ENCODE measurements around the gene WAC. TPM values are rescaled to one million over a fixed set of nuclear protein-coding genes. Genes with fewer than 3 reads are reported as not detected.

Gene WAC
- total and polyA plus RNA-seq, 8 donors = 22.8 to 182 (median 92.5) TPM

- Histone ChIP-seq H3K4me1 (peaks cover 47 to 99% (median 76%) of the 10 kb centered on the region in 4 donors), H3K36me3 (peaks cover 0 to 42% (median 26%) of the 10 kb centered on the region in 4 donors), H3K4me3 (no peak overlapping the region), H3K9me3 (no peaks in the 10 kb centered on the region), H3K27me3 (no peaks in the 10 kb centered on the region), H3K27ac (no peak overlapping the region)
- intact Hi-C loops (cut with DNase I; ENCODE audit: low total_unique reads) = no loop called here
- DNase-seq = no peak
- 81 to 88% (median 83%) methylated on average over 3 of the region's 3 CpGs for WGBS, 5 donors
- TF ChIP-seq POLR2A (IDR thresholded peaks at IDR 0.05) = no peak
- no peak for TF ChIP-seq EP300 (IDR thresholded peaks at IDR 0.05)
- TF ChIP-seq POLR2AphosphoS5 (IDR thresholded peaks at IDR 0.05) = no peak
- TF ChIP-seq, protein P1, sequence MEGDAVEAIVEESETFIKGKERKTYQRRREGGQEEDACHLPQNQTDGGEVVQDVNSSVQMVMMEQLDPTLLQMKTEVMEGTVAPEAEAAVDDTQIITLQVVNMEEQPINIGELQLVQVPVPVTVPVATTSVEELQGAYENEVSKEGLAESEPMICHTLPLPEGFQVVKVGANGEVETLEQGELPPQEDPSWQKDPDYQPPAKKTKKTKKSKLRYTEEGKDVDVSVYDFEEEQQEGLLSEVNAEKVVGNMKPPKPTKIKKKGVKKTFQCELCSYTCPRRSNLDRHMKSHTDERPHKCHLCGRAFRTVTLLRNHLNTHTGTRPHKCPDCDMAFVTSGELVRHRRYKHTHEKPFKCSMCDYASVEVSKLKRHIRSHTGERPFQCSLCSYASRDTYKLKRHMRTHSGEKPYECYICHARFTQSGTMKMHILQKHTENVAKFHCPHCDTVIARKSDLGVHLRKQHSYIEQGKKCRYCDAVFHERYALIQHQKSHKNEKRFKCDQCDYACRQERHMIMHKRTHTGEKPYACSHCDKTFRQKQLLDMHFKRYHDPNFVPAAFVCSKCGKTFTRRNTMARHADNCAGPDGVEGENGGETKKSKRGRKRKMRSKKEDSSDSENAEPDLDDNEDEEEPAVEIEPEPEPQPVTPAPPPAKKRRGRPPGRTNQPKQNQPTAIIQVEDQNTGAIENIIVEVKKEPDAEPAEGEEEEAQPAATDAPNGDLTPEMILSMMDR (IDR thresholded peaks at IDR 0.05) = no peak
Measured at GRCh38 chr10:28554952-28555351, 22.0 kb downstream of the WAC start.

- Histone ChIP-seq H3K9me3 (no peaks in the 10 kb centered on the region), H3K4me3 (no peak overlapping the region), H3K36me3 (peaks cover 0 to 39% (median 23%) of the 10 kb centered on the region in 4 donors), H3K27me3 (no peaks in the 10 kb centered on the region), H3K4me1 (peaks cover 43 to 99% (median 75%) of the 10 kb centered on the region in 4 donors), H3K27ac (no peak overlapping the region)
- WGBS, 5 donors = 95 to 100% (median 97%) methylated on average over 2 of the region's 2 CpGs
- intact Hi-C loops (cut with DNase I; ENCODE audit: low total_unique reads) = no loop called here
- DNase-seq = no peak
- TF ChIP-seq POLR2AphosphoS5 (IDR thresholded peaks at IDR 0.05) (no peak), POLR2A (IDR thresholded peaks at IDR 0.05) (no peak), EP300 (IDR thresholded peaks at IDR 0.05) (no peak)
- TF ChIP-seq, protein P1 (IDR thresholded peaks at IDR 0.05) = no peak
Measured at GRCh38 chr10:28555358-28555757, 22.4 kb downstream of the WAC start.

DNA sequence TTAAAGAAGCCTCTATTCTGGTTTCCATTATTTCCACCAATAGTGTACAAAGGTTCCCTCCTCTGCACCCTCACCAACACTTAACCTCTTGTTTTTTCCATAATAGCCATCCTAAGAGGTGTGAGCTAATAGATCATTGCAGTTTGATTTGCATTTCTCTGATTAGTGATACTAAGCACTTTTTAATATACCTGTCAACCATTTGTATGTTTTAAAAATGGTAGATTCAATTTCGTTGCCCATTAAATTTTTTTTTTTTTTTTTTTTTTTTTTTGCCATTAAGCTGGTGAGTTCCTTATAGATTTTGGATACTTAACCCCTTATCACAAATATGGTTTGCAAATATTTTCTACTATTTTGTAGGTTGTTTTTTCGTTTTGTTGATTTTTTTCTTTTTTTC is 23.2 kb downstream of the WAC start:
- Histone ChIP-seq H3K4me1 (peaks cover 36 to 99% (median 71%) of the 10 kb centered on the region in 4 donors), H3K4me3 (no peak overlapping the region), H3K27ac (no peak overlapping the region), H3K27me3 (no peaks in the 10 kb centered on the region), H3K9me3 (no peaks in the 10 kb centered on the region), H3K36me3 (peaks cover 0 to 39% (median 22%) of the 10 kb centered on the region in 4 donors)
- 72 to 98% (median 89%) methylated on average over 2 of the region's 2 CpGs for WGBS, 5 donors
- DNase-seq = no peak
- intact Hi-C loops (cut with DNase I; ENCODE audit: low total_unique reads) = no loop called here
- TF ChIP-seq POLR2AphosphoS5 (IDR thresholded peaks at IDR 0.05) (no peak), EP300 (IDR thresholded peaks at IDR 0.05) (no peak), POLR2A (IDR thresholded peaks at IDR 0.05) (no peak)
- TF ChIP-seq, protein P1 (IDR thresholded peaks at IDR 0.05) = no peak

DNA sequence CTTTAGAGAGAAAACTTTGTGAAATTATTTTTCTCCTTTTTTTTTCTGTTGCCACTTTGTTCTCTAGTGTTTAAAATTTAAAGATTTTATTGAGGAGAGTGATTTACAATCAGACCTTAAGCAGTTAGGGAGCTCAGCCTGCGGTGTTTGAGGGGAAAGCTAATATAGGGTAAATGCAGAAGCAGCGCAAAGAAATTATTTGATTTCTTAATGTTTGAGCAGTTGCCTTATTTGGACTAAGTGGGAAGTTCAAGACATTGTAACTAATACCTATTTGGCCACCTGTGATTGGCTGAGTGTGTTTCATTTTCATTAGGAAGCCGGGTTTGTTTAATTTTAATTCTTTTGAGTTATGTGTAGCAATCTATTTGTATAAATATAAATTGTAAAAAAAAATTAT is 25.3 kb downstream of the WAC start:
- Histone ChIP-seq H3K4me1 (peaks cover 36 to 97% (median 60%) of the 10 kb centered on the region in 4 donors), H3K27ac (peak overlapping the region in 1 of 5 donors; percentile 52), H3K4me3 (no peak overlapping the region), H3K27me3 (no peaks in the 10 kb centered on the region), H3K36me3 (peaks cover 4 to 42% (median 35%) of the 10 kb centered on the region in 4 donors), H3K9me3 (no peaks in the 10 kb centered on the region)
- intact Hi-C loops (cut with DNase I; ENCODE audit: low total_unique reads) = no loop called here
- WGBS, 5 donors = 72 to 81% (median 75%) methylated on average over 3 of the region's 3 CpGs
- DNase-seq = no peak
- TF ChIP-seq POLR2AphosphoS5 (IDR thresholded peaks at IDR 0.05) (no peak), EP300 (IDR thresholded peaks at IDR 0.05) (no peak), POLR2A (IDR thresholded peaks at IDR 0.05) (no peak)
- TF ChIP-seq, protein P1 (IDR thresholded peaks at IDR 0.05) = no peak

Measured in stomach (tissue), 9 donors.